Activated CD8-positive, alpha-beta memory T cell treated with anti-CD3 and anti-CD28 coated beads, Interleukin-2, amount 10 ng/mL, durations not matched to agents 7 days and 5 days (primary cell): ENCODE results near the gene PHACTR3. TPM values are rescaled to one million over a fixed set of nuclear protein-coding genes. Genes with fewer than 3 reads are reported as not detected.
"Not testable (repeated sequence)": the region's sequence is repeated elsewhere in the genome, so short reads cannot be mapped to it uniquely, and the experiment has no call there.

ENCODE experiments used
- ATAC-seq: fragments of 150-1000 bp; cut with Tn5 transposase; one replicate; pipeline ENCODE4 v1.10.0; 2021; ENCODE audit warnings: moderate library complexity
- CTCF ChIA-PET: fragments of 350-600 bp; sonication (Branson Sonifier 250); formaldehyde crosslinking; loops from one replicate; lab custom pipeline; 2021; ENCODE audit warnings: antibody characterized with exemption; lab: Charles Lee
- DNase-seq: peaks from one replicate; pipeline ENCODE4 v3.0.0-alpha.2; 2020
- H3K27ac Mint-ChIP-seq: one replicate; pipeline ENCODE4 v1.8.0; 2021; ENCODE audit warnings: mild to moderate bottlenecking, mixed read lengths
- H3K27me3 Mint-ChIP-seq: one replicate; pipeline ENCODE4 v1.8.0; 2021; ENCODE audit warnings: mixed read lengths
- H3K36me3 Mint-ChIP-seq: one replicate; pipeline ENCODE4 v1.8.0; 2021; ENCODE audit warnings: mild to moderate bottlenecking, mixed read lengths
- H3K4me1 Mint-ChIP-seq: one replicate; pipeline ENCODE4 v1.8.0; 2021; ENCODE audit warnings: mixed read lengths
- H3K4me3 Mint-ChIP-seq: one replicate; pipeline ENCODE4 v1.8.0; 2021; ENCODE audit warnings: mild to moderate bottlenecking, moderate library complexity, mixed read lengths
- H3K9me3 Mint-ChIP-seq: one replicate; pipeline ENCODE4 v1.8.0; 2022; ENCODE audit warnings: low read depth, mixed read lengths
- total RNA-seq, 2 experiments: library from RNA; stranded (reverse); gene quantifications; one replicate each; pipeline ENCODE4 v1.2.3, GENCODE V29; 2021

Gene PHACTR3
- total RNA-seq, 2 experiments from 2014 or later: not detected

- ATAC-seq, H3K4me3 Mint-ChIP-seq, DNase-seq, CTCF ChIA-PET, H3K27me3 Mint-ChIP-seq, H3K27ac Mint-ChIP-seq, H3K9me3 Mint-ChIP-seq, H3K4me1 Mint-ChIP-seq: not testable (repeated sequence)
- H3K36me3 Mint-ChIP-seq: peaks cover 18% of the 10 kb centered on the region
These were observed 252.2 kb downstream of the PHACTR3 start for GRCh38 chr20:59856526-59856925.

- not testable (repeated sequence) for H3K4me3 Mint-ChIP-seq
These were observed 252.6 kb downstream of the PHACTR3 start for GRCh38 chr20:59856941-59857340.

GRCh38 chr20:59857966-59858365 is 253.6 kb downstream of the PHACTR3 start:
- no peaks in the 10 kb centered on the region for H3K27me3 Mint-ChIP-seq
- DNase-seq (no peak), ATAC-seq (no peak)
- no peak overlapping the region for H3K4me3 Mint-ChIP-seq
- H3K36me3 Mint-ChIP-seq: peaks cover 20% of the 10 kb centered on the region
- H3K9me3 Mint-ChIP-seq: no peaks in the 10 kb centered on the region
- H3K27ac Mint-ChIP-seq: no peak overlapping the region
- H3K4me1 Mint-ChIP-seq: no peaks in the 10 kb centered on the region
- CTCF ChIA-PET: no interaction called here

More at GRCh38 chr20:59856941-59857340, 252.6 kb downstream of the PHACTR3 start:
- H3K9me3 Mint-ChIP-seq, H3K27me3 Mint-ChIP-seq, H3K4me1 Mint-ChIP-seq, DNase-seq, CTCF ChIA-PET, H3K27ac Mint-ChIP-seq, ATAC-seq: not testable (repeated sequence)
- peaks cover 20% of the 10 kb centered on the region for H3K36me3 Mint-ChIP-seq

- peaks cover 20% of the 10 kb centered on the region for H3K36me3 Mint-ChIP-seq
- no peaks in the 10 kb centered on the region for H3K9me3 Mint-ChIP-seq
- ATAC-seq (no peak), DNase-seq (no peak)
- CTCF ChIA-PET: no interaction called here
- H3K4me3 Mint-ChIP-seq: no peak overlapping the region
- no peak overlapping the region for H3K27ac Mint-ChIP-seq
- H3K27me3 Mint-ChIP-seq: no peaks in the 10 kb centered on the region
- no peaks in the 10 kb centered on the region for H3K4me1 Mint-ChIP-seq
These were observed 254.1 kb downstream of the PHACTR3 start for GRCh38 chr20:59858425-59858824.

GRCh38 chr20:59861401-59861800 is 257.1 kb downstream of the PHACTR3 start:
- H3K4me1 Mint-ChIP-seq: no peaks in the 10 kb centered on the region
- H3K36me3 Mint-ChIP-seq: peaks cover 18% of the 10 kb centered on the region
- H3K27ac Mint-ChIP-seq: no peak overlapping the region
- no peaks in the 10 kb centered on the region for H3K9me3 Mint-ChIP-seq
- CTCF ChIA-PET: no interaction called here
- no peak overlapping the region for H3K4me3 Mint-ChIP-seq
- DNase-seq (no peak), ATAC-seq (no peak)
- H3K27me3 Mint-ChIP-seq: no peaks in the 10 kb centered on the region

GRCh38 chr20:59863058-59863457 is 258.7 kb downstream of the PHACTR3 start:
- peaks cover 18% of the 10 kb centered on the region for H3K36me3 Mint-ChIP-seq
- ATAC-seq (no peak), DNase-seq (no peak)
- no peaks in the 10 kb centered on the region for H3K9me3 Mint-ChIP-seq
- no peaks in the 10 kb centered on the region for H3K27me3 Mint-ChIP-seq
- H3K4me1 Mint-ChIP-seq: no peaks in the 10 kb centered on the region
- no peak overlapping the region for H3K27ac Mint-ChIP-seq
- no peak overlapping the region for H3K4me3 Mint-ChIP-seq
- CTCF ChIA-PET: no interaction called here

GRCh38 chr20:59864726-59865125 is 260.4 kb downstream of the PHACTR3 start:
- no peak for DNase-seq

GRCh38 chr20:59866338-59866737 is 262.0 kb downstream of the PHACTR3 start:
- no peak for ATAC-seq
- H3K36me3 Mint-ChIP-seq: peaks cover 5% of the 10 kb centered on the region
- no peaks in the 10 kb centered on the region for H3K9me3 Mint-ChIP-seq
- H3K4me1 Mint-ChIP-seq: no peaks in the 10 kb centered on the region
- no peak overlapping the region for H3K4me3 Mint-ChIP-seq
- CTCF ChIA-PET: no interaction called here
- DNase-seq: no peak
- H3K27ac Mint-ChIP-seq: no peak overlapping the region
- H3K27me3 Mint-ChIP-seq: no peaks in the 10 kb centered on the region

More at GRCh38 chr20:59864726-59865125, 260.4 kb downstream of the PHACTR3 start:
- no peaks in the 10 kb centered on the region for H3K9me3 Mint-ChIP-seq
- peaks cover 15% of the 10 kb centered on the region for H3K36me3 Mint-ChIP-seq
- H3K4me1 Mint-ChIP-seq: no peaks in the 10 kb centered on the region
- no peak for ATAC-seq
- CTCF ChIA-PET: no interaction called here
- H3K27ac Mint-ChIP-seq: no peak overlapping the region
- H3K27me3 Mint-ChIP-seq: no peaks in the 10 kb centered on the region
- H3K4me3 Mint-ChIP-seq: no peak overlapping the region

GRCh38 chr20:59871096-59871495 is 266.8 kb downstream of the PHACTR3 start:
- Mint-ChIP-seq H3K9me3 (no peaks in the 10 kb centered on the region), H3K36me3 (peaks cover 3% of the 10 kb centered on the region), H3K27me3 (no peaks in the 10 kb centered on the region), H3K27ac (no peak overlapping the region), H3K4me1 (peaks cover 2% of the 10 kb centered on the region), H3K4me3 (no peak overlapping the region)
- no peak for ATAC-seq
- DNase-seq: no peak
- CTCF ChIA-PET: no interaction called here

- Mint-ChIP-seq H3K36me3 (peaks cover 7% of the 10 kb centered on the region), H3K9me3 (no peaks in the 10 kb centered on the region), H3K27ac (no peak overlapping the region), H3K27me3 (no peaks in the 10 kb centered on the region), H3K4me1 (peaks cover 2% of the 10 kb centered on the region), H3K4me3 (no peak overlapping the region)
- CTCF ChIA-PET: interaction anchor here (0.8 kb wide), 1 partner anchor 77 kb away, joined by 3 read pairs; no protein-coding TSS in a partner anchor
- ATAC-seq (no peak), DNase-seq (no peak)
These were observed 269.1 kb downstream of the PHACTR3 start for GRCh38 chr20:59873409-59873808.

- ATAC-seq: no peak
- no peaks in the 10 kb centered on the region for H3K27me3 Mint-ChIP-seq
- no peaks in the 10 kb centered on the region for H3K9me3 Mint-ChIP-seq
- no peaks in the 10 kb centered on the region for H3K4me1 Mint-ChIP-seq
- H3K27ac Mint-ChIP-seq: no peak overlapping the region
- no peak overlapping the region for H3K4me3 Mint-ChIP-seq
- peaks cover 7% of the 10 kb centered on the region for H3K36me3 Mint-ChIP-seq
- DNase-seq: no peak
- CTCF ChIA-PET: interaction anchor here (1.2 kb wide), 1 partner anchor 24 kb away, joined by 4 read pairs; no protein-coding TSS in a partner anchor
These were observed 275.9 kb downstream of the PHACTR3 start for GRCh38 chr20:59880198-59880597.

GRCh38 chr20:59884494-59884893 is 280.2 kb downstream of the PHACTR3 start:
- Mint-ChIP-seq H3K27ac (no peak overlapping the region), H3K27me3 (no peaks in the 10 kb centered on the region), H3K9me3 (no peaks in the 10 kb centered on the region), H3K4me3 (no peak overlapping the region), H3K4me1 (no peaks in the 10 kb centered on the region), H3K36me3 (peaks cover 8% of the 10 kb centered on the region)
- CTCF ChIA-PET: no interaction called here
- ATAC-seq: no peak
- no peak for DNase-seq

- peaks cover 12% of the 10 kb centered on the region for H3K36me3 Mint-ChIP-seq
- ATAC-seq (no peak), DNase-seq (no peak)
- no peak overlapping the region for H3K27ac Mint-ChIP-seq
- no peaks in the 10 kb centered on the region for H3K27me3 Mint-ChIP-seq
- no peaks in the 10 kb centered on the region for H3K4me1 Mint-ChIP-seq
- no peak overlapping the region for H3K4me3 Mint-ChIP-seq
- no peaks in the 10 kb centered on the region for H3K9me3 Mint-ChIP-seq
- CTCF ChIA-PET: no interaction called here
These were observed 283.7 kb downstream of the PHACTR3 start for GRCh38 chr20:59888050-59888449.

GRCh38 chr20:59890035-59890434 is 285.7 kb downstream of the PHACTR3 start:
- H3K4me3 Mint-ChIP-seq, CTCF ChIA-PET, DNase-seq, H3K9me3 Mint-ChIP-seq, ATAC-seq, H3K27ac Mint-ChIP-seq, H3K27me3 Mint-ChIP-seq, H3K4me1 Mint-ChIP-seq: not testable (repeated sequence)
- peaks cover 12% of the 10 kb centered on the region for H3K36me3 Mint-ChIP-seq

- H3K36me3 Mint-ChIP-seq: peaks cover 12% of the 10 kb centered on the region
- H3K27ac Mint-ChIP-seq: no peak overlapping the region
- CTCF ChIA-PET: no interaction called here
- H3K4me3 Mint-ChIP-seq: no peak overlapping the region
- ATAC-seq: no peak
- H3K27me3 Mint-ChIP-seq: no peaks in the 10 kb centered on the region
- H3K4me1 Mint-ChIP-seq: no peaks in the 10 kb centered on the region
- H3K9me3 Mint-ChIP-seq: no peaks in the 10 kb centered on the region
- DNase-seq: no peak
These were observed 287.2 kb downstream of the PHACTR3 start for GRCh38 chr20:59891581-59891980.
